GM23248 (cell line): Measurements from ENCODE around the gene BTN3A1.

Source experiments
- EZH2 ChIP-seq: fragments of 200-600 bp; sonication (generic); IDR thresholded peaks from 2 replicates; pipeline ENCODE4 v1.6.1; 2018; ENCODE audit warnings: antibody characterized with exemption, mild to moderate bottlenecking; ENCODE audit not compliant: insufficient read depth, poor library complexity, severe bottlenecking
- EZH2phosphoT487 ChIP-seq: fragments of 200-600 bp; sonication (generic); IDR thresholded peaks from 2 replicates; pipeline ENCODE4 v1.6.1; 2018; ENCODE audit warnings: antibody characterized with exemption, moderate library complexity, mild to moderate bottlenecking, low read depth; ENCODE audit not compliant: insufficient read depth

DNA sequence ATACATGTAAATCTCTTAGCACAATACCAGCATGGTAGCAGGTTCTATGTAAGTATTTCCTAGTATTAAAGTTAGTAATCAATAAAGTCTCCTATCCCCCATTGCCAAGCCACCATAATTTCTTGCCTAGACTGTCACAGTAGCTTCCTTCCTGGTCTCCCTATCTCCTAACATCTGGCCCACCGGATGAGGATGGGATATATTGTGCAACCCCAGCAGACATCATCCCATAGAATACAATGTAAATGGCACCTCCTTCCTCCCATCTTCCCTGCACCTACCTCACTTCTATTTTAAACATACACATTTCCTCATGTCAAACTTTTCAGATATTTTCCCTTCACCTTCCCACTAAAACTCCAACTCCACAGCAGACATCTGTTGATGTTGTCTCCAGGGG lies 3.5 kb upstream of the BTN3A1 start:
- TF ChIP-seq EZH2 (no peak), EZH2phosphoT487 (no peak)
